Transverse colon (tissue), 4 donors: Measurements from ENCODE around the gene PPME1. TPM values are rescaled to one million over a fixed set of nuclear protein-coding genes. Genes with fewer than 3 reads are reported as not detected.

Experiments
- DNase-seq: peaks from one replicate; pipeline ENCODE4 v3.0.0-alpha.2; 2019
- H3K27ac ChIP-seq, 4 donors: fragments of 200-600 bp; sonication (generic); 2 replicates each; pipeline ENCODE4 v1.5.1; 2016 to 2018; ENCODE audit warnings: inconsistent platforms in 4 of 4
- H3K27me3 ChIP-seq: fragments of 200-600 bp; sonication (generic); 2 replicates; pipeline ENCODE4 v1.5.1; 2017; ENCODE audit warnings: inconsistent platforms
- H3K36me3 ChIP-seq, 4 donors: fragments of 200-600 bp; sonication (generic); 2 replicates each; pipeline ENCODE4 v1.5.1; 2017 to 2019; ENCODE audit warnings: inconsistent platforms in 4 of 4
- H3K4me1 ChIP-seq, 4 donors: fragments of 200-600 bp; sonication (generic); 2 replicates each; pipeline ENCODE4 v1.5.1; 2017 to 2020; ENCODE audit warnings: inconsistent platforms in 4 of 4
- H3K4me3 ChIP-seq, 4 donors: fragments of 200-600 bp; sonication (generic); 1 replicate in 1 of 4; 2 replicates in 3 of 4; pipeline versions ENCODE4 v1.5.1 to v1.6.1; 2017 to 2019; ENCODE audit warnings: inconsistent platforms in 4 of 4
- H3K9me3 ChIP-seq, 2 donors: fragments of 200-600 bp; sonication (generic); 2 replicates each; pipeline ENCODE4 v1.5.1; 2017 to 2019; ENCODE audit warnings: inconsistent platforms in 2 of 2
- CTCF ChIP-seq, 5 experiments: fragments of 200-600 bp in 3 of 5; fragments of 450-650 bp in 2 of 5; sonication (generic) in 3 of 5; IDR thresholded peaks; 1 replicate in 2 of 5; 2 replicates in 3 of 5; pipeline ENCODE4 v1.5.1; 2016 to 2017; ENCODE audit warnings: antibody characterized with exemption in 5 of 5, inconsistent platforms in 3 of 5, mild to moderate bottlenecking in 2 of 5, moderate library complexity in 1 of 5
- EP300 ChIP-seq: sonication (generic); formaldehyde crosslinking; IDR thresholded peaks from one replicate; pipeline ENCODE4 v1.6.1; 2017; ENCODE audit warnings: antibody characterized with exemption, low read depth
- POLR2A ChIP-seq: fragments of 450-650 bp; IDR thresholded peaks from one replicate; pipeline ENCODE4 v1.6.1; 2016; ENCODE audit warnings: antibody characterized with exemption, mild to moderate bottlenecking, moderate library complexity
- POLR2AphosphoS5 ChIP-seq, 3 donors: sonication (generic); formaldehyde crosslinking; IDR thresholded peaks; one replicate each; pipeline ENCODE4 v1.6.1; 2016; ENCODE audit warnings: antibody characterized with exemption in 3 of 3
- whole genome bisulfite sequencing, 2 donors: methylation state at CpG; one replicate each; pipeline ENCODE4 v1.1.5; 2018; ENCODE audit warnings: low coverage in 1 of 2; 5-methylcytosine and 5-hydroxymethylcytosine counted together
- in situ Hi-C, 4 donors: fragments of 200-750 bp; cut with MboI; loops; one replicate each; pipeline versions ENCODE4 v1.15.0 to v1.15.1; 2017; ENCODE audit warnings: low sequenced_read_pairs in 3 of 4, low pct_ligation_motif_present in 1 of 4, low pct_unique_long_range_greater_than_20kb in 1 of 4
- intact Hi-C: fragments of 100-400 bp; cut with DNase I; formaldehyde crosslinking; loops from one replicate; pipeline ENCODE4 v1.15.1; 2023; ENCODE audit warnings: low total_unique reads
- total RNA-seq, 4 donors: library from RNA; depleted of rRNA; stranded (reverse); fragments of >200 nt; gene quantifications; one replicate each; pipeline ENCODE4 v1.1.0, GENCODE V29; 2016

The PPME1 gene
- total RNA-seq, 4 donors from 2014 or later: 21.3 to 33.7 (median 22.4) TPM

GRCh38 chr11:74162681-74163467 is 8.2 kb upstream of the PPME1 start:
- intact Hi-C loops: no loop called here
- TF ChIP-seq POLR2A (no peak), CTCF (IDR thresholded peaks at IDR 0.05) (no peak), POLR2AphosphoS5 (IDR thresholded peaks at IDR 0.05) (no peak), EP300 (no peak)

GRCh38 chr11:74168838-74169237 is 2.3 kb upstream of the PPME1 start:
- 71 to 82% methylated on average over 3 of the region's 3 CpGs for WGBS, 2 donors
- no peak overlapping the region for H3K4me3 ChIP-seq
- H3K27me3 ChIP-seq: no peaks in the 10 kb centered on the region
- H3K9me3 ChIP-seq: no peaks in the 10 kb centered on the region
- no peak for DNase-seq
- in situ Hi-C loops (no loop called here), intact Hi-C loops (no loop called here)
- H3K4me1 ChIP-seq: peaks cover 16 to 41% (median 25%) of the 10 kb centered on the region in 4 donors
- H3K36me3 ChIP-seq: peaks cover 0 to 40% (median 3%) of the 10 kb centered on the region in 4 donors
- H3K27ac ChIP-seq: no peak overlapping the region
- TF ChIP-seq EP300 (no peak), CTCF (IDR thresholded peaks at IDR 0.05) (no peak), POLR2AphosphoS5 (IDR thresholded peaks at IDR 0.05) (no peak), POLR2A (no peak)

More at GRCh38 chr11:74162681-74163467, 8.2 kb upstream of the PPME1 start:
- H3K36me3 ChIP-seq: peaks cover 0 to 43% (median 8%) of the 10 kb centered on the region in 4 donors
- no peaks in the 10 kb centered on the region for H3K9me3 ChIP-seq
- in situ Hi-C loops: no loop called here
- H3K4me1 ChIP-seq: no peaks in the 10 kb centered on the region
- no peak overlapping the region for H3K27ac ChIP-seq
- H3K27me3 ChIP-seq: no peaks in the 10 kb centered on the region
- 79 to 90% methylated on average over 2 of the region's 2 CpGs for WGBS, 2 donors
- DNase-seq: no peak
- no peak overlapping the region for H3K4me3 ChIP-seq

- peak overlapping the region; percentile 89 to 95 (median 92) for H3K27ac ChIP-seq
- intact Hi-C loops: no loop called here
- peak overlapping the region; percentile 72 to 81 (median 76) for H3K4me3 ChIP-seq
- H3K36me3 ChIP-seq: peaks cover 0 to 29% (median under 1%) of the 10 kb centered on the region in 4 donors
- no peak for TF ChIP-seq POLR2A
- TF ChIP-seq CTCF (IDR thresholded peaks at IDR 0.05): no peak
- no peaks in the 10 kb centered on the region for H3K27me3 ChIP-seq
- no peaks in the 10 kb centered on the region for H3K9me3 ChIP-seq
- in situ Hi-C loops: no loop called here
- no peak for DNase-seq
- H3K4me1 ChIP-seq: peaks cover 16 to 45% (median 28%) of the 10 kb centered on the region in 4 donors
- 4 to 9% methylated on average over 5 to 9 of the region's 9 CpGs for WGBS, 2 donors
Observed at GRCh38 chr11:74169738-74170458, 1.2 kb upstream of the PPME1 start.

GRCh38 chr11:74171630-74171968 is 510 bp downstream of the PPME1 start:
- intact Hi-C loops: no loop called here
- peaks cover 16 to 45% (median 28%) of the 10 kb centered on the region in 4 donors for H3K4me1 ChIP-seq
- no peaks in the 10 kb centered on the region for H3K27me3 ChIP-seq
- peak overlapping the region; percentile 89 to 95 (median 92) for H3K27ac ChIP-seq
- in situ Hi-C loops: no loop called here
- no peak for DNase-seq
- H3K4me3 ChIP-seq: peak overlapping the region; percentile 51 to 77 (median 73)
- 0 to 2% methylated on average over 3 to 5 of the region's 5 CpGs for WGBS, 2 donors
- no peaks in the 10 kb centered on the region for H3K9me3 ChIP-seq
- peaks cover 0 to 12% (median 0%) of the 10 kb centered on the region in 4 donors for H3K36me3 ChIP-seq
- TF ChIP-seq POLR2AphosphoS5 (IDR thresholded peaks at IDR 0.05): no peak
- TF ChIP-seq CTCF (IDR thresholded peaks at IDR 0.05): no peak
